RPMI8226 (cell line): ENCODE measurements around the gene P2RX3.
"Not testable (repeated sequence)": the region's sequence is repeated elsewhere in the genome, so short reads cannot be mapped to it uniquely, and the experiment has no call there.

ENCODE experiments used
- DNase-seq: peaks from one replicate; pipeline ENCODE4 v3.0.0-alpha.2; 2015

Gene P2RX3

DNA sequence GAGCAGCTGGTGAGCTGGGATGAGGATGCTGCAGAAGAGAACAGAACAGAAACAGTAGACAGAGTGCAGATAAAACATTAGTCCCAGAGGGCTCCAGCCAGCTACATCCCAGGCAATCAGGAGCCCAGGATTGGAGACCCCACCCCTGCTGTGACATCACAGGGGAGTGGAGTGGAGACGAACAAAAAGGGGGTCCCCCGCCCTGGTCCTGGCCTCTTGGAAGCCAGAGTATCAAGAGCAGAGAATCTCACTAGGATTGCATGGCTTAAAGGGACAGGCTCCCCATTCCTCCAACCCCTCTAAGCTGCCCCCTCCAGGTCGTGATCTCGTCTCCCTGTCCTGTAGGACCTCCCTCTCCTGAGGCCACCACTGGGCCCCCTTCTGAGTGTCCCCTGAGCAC is at the start of gene P2RX3:
Gene P2RX3, plus strand, starts transcription at position 211 of the 400 bp plus-strand sequence. CDS start 199 bp downstream, outside the sequence.
- no peak for DNase-seq

DNA sequence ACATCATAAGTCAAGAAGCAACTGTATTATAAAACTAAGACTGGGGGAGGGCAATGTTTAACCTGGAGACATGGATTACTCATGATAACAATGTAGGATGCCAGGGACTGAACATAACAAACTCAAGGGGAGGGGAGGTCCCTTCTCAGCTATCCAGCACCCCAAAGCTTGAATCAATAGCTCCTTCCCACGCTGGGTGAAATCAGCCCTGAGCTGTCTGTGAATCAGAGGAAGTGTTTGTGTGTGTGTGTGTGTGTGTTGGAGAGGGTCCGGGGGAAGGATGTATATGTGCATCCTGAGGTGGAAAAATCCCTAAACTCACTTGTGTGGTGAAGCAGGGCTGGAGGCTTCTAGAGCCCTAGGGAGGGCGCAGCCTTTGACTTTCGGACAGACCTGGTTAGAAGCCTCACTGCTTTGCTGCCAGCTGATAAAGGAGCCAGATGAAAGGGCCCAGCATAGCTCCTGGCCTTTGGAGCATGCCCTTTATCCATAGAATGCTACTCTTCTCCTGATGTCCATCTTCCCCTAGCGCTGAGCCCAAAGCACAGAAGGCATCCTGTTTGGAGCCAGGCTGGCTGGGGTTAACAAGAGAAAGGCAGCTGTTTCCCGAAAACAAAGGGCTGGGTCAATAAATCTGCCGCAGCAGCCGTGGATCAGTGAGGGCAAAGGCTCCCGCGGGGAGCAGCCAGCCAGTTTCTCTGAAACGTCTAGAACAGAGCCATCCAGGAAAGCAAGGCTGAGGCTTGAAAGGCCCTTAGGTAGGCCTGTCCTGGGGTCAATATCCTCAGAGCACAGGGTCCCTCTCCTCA is 49.2 kb upstream of the P2RX3 start:
- DNase-seq = no peak

DNA sequence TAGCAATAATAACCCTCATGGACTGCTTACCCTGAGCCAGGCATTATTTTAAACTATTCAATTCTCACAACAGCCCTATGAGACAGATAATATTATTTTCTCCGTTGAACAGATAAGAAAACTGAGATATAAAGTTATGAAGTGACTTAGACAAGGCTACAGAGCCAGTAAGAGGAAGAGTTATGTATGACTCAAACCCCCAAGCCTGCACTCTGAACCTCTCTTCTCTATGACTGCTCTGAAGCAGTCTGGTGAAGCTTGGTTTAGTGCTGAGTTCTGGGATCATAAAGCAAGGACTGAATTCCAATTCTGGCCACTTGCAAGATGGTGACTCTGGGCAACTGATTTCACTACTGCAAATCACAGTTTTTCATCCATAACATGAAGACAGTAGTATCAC is 47.9 kb upstream of the P2RX3 start:
- DNase-seq = no peak

DNA sequence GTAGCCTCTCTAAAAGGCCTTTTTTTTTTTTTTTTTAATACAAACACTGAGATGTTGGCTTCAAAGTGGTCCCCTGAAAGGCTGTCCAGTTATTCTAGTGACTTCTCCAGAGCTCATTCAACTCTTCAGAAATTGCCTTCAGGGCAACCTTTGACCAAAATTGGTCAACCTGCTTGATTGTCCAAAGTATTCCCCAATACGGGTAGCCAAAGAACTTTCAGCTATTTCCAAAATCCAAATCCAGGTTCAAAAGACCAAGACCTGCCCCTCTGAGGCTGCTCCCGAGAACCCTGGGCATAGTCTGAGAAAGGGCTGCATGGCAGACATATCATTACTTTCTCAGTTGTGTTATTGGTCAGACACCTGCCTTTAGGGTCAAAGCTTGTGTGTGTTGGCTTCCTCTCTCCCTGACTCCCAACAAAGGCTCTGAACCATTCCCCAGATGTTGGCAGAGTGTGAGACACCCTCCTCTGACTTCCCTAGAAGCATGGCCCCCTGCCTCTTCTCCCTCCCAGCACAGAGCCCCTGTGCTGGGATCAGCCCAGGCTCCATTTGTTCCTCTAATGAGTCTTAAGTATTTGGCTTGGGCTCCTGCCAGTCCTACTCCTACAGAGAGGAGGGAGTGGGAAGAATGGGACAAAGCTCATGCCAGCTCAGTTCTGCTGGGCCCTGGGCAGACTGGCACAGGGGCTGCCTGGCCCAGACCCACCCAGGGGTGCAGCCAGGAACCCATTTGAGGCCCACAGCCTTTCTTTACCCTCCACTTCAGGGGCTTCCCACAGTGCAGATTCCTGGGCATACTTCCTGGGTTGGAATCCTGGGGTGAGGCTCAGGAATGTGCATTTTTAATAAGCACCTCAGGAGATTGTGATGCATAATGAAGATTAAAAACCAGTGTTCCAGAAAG is 43.7 kb upstream of the P2RX3 start:
- DNase-seq = no peak

DNA sequence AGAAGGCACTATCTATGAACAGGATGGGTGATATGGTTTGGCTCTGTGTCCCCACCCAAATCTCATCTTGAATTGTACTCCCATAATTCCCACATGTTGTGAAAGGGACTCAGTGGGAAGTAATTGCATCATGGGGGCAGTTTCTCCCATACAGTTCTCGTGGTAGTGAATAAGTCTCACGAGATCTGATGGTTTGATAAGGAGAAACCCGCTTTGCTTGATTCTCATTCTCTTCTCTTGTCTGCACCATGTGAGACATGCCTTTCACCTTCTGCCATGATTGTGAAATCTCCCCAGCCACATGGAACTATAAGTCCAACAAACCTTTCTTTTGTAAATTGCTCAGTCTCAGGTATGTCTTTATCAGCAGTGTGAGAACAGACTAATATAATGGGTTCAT is 41.9 kb upstream of the P2RX3 start:
- not testable (repeated sequence) for DNase-seq

DNA sequence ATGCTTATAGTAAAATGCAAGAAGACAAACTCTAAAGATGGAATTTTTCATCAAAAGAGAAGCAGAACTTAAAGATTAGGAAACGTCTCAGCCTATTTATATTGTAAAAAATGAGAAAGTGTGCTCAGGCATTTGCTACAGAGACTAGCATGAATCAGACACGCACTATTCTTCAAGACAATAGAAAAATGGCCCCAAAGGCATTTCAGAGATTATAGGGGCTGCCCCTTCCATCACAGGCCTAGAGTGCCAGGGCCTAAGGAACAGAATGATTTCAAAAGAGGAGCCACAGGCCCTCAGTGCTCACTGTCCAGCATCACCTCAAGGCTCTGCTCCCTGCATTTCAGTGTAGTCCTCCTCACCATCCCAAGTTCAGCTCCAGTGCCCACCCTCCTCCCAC is 40.9 kb upstream of the P2RX3 start:
- DNase-seq = no peak

DNA sequence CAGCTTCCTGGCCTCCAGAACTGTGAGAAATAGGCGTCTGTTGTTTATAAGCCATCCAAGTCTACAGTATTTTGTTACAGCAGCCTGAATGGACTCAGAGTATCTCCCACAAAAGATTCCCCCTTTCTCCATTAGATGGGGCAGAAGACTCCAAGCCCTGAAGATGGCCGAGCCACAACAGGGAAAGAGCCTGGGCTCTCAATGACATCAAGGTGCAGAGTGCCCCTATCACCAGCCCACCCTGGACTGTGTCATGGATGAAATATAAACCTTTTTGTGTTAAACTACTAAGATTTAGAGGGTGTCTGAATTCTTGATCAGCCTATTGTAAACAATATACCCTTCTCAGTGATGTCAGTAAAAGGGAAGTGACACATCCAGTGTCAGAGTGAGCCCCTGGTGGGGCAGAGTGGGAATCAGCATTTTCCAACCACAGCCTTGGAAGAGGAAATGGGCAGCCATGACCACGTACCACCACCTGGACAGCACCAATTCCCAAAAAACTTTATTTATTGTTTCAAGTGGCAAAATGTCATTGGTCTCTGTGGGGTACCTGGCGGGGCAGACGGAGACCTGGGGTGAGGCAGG is 38.9 kb upstream of the P2RX3 start:
- DNase-seq = no peak

DNA sequence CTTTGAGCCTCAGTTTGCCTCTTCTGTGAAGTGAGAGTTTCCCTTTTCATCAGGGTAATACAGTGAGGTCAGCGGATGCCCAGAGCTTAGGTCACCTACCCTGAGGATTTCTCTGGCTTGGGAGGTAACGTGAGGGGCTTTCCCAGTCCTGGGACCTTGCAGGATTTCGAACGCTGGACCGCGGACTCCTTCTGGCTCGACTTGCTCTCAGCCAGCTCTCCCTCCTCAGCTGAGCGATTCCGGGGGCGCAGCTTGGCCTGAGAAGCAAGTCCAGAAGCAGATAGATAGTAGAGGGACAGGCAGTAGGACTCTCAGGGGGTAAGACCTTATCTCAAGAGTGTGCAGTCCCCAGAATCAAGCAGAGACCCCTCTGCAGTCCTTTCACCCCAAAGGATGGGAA is 37.4 kb upstream of the P2RX3 start:
- no peak for DNase-seq

DNA sequence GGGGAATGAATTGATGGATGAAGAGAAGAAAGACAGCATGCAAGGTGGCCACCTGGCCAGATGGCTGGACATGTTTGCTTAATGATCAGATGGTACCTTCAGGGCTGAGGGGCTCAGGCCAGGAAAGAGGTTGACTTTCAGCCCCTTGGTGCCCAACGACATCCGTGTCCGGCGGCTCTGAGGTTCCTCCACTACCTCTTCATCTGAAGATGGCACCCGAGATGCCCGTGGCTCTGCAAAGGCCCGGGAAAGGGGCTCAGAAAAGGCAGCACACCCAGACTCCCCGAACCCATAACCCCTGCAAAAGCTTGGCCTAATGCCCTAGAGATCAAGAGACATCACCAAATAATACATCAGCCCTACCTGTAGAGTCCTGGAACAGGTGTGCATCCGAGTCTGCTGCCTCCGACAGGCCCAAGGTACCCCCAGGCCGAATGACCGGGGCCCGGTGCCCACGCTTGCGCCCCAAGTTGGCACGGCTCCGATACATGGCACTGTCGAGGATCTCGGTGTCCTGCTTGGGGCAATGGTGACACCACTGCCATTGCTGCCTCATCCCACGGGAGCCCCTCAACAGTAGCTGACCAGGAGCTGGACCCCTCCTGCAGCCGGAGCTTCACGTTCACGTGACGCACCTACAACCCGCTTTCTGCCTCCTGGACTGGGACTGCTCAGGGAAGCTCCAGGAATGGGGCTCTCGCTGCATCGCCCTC is 36.3 kb upstream of the P2RX3 start:
- DNase-seq = no peak

DNA sequence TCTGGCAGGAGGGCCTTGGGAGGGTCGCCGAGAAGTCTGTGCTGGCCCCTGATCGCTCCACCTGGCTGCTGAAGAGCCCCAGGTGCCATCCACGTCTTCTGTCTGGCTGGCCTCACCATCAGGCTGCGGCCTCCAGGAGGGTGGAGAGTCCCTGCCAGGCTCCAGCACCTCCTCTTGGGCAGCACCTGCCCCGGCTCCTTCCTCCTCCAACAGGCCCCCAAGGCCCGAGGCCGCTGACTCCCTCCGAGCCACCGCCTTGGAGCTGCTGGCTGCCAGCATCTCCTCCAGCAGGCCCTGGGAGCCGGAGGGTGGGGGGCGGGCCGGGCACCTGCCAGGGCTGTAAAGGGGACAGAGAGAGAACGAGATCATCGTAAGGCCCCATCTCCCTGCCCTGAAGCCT is 35.7 kb upstream of the P2RX3 start:
- no peak for DNase-seq

DNA sequence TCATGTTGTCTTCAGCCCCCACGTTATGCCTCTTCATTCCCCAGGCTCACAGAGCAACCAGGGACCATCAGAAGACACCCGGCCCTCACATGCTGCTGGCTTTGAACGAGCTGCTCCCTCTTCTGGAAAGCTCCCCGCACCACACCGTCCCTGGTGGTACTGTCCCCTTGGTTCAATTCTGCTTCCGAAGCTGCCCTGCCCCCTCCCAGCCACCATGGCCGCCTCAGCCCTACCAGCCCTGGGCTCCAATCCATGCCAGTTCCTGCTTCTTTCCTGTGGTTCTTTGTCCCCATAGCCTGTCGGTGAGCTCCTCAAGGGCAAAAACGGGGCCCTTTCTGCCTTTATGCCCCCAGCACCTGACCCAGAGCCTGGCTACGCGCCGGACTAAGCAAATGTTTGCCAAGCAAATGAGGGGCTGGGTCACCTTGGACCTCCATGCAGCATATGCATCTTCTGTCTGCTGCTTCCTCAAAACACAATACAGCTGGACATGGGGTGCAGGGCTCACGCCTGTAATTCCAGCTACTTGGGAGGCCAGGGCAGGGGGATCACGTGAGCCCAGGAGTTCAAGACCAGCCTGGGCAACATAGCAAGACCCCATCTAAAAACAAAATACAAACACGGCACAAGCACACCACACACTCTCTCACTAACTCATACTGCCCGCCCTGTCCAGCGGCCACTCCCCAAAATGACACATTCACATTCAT is 34.7 kb upstream of the P2RX3 start:
- no peak for DNase-seq

DNA sequence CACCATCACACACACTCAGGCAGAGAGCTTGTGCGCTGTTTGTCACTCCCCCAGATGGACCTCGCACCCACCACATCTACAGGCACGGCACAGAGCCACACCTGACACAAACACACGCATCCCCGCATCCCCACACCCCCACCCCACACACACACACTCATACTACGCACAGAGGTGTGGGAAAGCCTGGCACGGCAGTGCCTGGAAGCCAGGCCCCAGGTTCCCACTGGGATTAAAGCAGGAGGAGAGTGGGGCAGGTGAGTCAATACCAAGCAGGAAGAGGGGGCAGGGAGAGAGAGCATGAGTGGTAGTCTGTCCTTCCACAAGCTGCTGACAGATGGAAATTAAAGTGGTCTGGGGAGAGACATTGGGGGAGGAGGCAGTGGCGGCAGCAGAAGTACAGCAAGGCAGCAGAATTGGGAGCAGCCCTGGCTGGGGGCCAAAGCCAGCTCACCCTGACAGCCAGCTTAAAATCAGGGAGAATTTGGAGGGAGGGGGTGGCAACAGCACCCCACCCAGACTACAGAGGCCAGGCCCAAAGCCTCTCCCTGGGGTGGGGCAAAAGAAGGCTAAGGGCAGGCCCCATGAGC is 34.1 kb upstream of the P2RX3 start:
- peak; percentile 43 for DNase-seq

DNA sequence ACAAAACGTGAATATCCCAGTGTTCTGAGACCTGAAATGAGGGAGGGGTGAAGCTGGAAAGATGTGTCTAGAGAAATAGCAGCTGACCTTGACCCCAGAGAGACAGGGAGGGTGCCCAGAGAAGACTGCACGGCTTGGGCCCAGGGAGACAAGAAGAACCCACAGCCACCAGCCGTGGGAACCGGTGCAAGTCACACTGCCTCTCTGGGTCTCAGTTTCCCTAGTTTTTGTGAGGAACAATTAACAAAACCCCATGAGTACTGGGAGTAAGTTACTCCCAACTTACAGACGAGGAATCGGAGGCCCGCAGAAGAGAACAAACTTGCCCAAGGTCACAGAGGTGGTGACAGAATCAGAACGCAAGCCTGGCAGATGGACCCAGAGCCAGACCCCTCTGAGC is 32.6 kb upstream of the P2RX3 start:
- no peak for DNase-seq

DNA sequence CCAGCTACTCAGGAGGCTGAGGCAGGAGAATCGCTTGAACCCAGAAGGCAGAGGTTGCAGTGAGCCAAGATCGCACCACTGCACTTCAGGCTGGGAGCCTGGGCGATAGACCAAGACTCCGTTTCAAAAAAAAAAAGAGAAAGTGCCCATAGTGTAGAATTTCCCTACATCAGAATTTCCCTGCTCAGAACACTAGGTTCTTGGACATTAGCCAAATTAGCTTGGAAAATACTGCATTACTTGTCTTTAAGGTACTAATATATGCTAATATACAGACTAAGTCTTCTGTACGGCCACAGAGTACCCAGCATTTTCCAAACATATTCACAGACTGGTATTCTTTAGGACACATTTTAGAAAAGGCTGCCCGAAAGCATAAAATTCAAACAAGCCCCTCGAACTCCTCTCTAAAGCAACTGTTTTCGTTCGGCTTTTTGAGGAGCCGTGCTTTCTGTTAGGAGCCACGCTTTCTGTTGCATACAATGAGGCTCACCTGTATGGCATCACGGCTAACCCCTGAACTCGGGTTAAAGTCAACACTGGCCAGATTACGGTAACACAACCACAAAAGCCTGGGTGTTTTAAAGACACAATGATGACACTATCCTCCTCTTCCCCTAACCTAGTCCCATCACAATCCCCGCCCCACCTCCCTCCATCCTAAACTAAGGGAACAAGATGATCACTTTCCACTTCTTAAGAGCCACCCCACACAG is 31.8 kb upstream of the P2RX3 start:
- DNase-seq = no peak

DNA sequence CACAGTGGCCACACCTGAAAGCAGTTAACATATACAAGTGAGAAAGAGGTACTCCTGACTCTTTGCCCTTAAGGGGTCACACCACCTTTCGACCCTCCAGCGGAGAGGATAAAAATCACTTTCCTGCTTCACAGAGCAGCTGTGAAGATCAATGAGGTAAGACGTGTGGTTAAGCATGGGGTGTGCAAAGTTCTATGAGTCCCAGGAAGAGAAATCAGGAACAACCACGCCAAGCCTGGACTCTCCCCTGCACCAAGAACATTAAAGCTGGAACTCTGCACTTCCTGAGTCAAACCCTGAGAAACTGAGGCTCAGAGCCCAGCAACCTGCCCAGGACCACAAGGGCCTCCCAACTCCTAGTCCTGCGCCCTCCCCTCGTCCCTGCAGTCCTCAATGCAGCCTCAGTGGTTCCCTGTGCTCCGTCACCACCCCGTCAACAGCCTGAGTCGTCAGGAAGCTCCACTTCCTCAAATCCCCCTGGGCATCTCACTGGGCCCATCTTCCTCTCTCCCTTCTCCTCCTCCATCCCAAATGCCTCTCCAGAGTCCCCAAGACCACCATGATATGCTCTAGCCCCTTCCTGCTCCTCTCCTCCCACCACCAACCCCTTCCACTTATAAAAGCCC is 31.1 kb upstream of the P2RX3 start:
- DNase-seq = no peak

DNA sequence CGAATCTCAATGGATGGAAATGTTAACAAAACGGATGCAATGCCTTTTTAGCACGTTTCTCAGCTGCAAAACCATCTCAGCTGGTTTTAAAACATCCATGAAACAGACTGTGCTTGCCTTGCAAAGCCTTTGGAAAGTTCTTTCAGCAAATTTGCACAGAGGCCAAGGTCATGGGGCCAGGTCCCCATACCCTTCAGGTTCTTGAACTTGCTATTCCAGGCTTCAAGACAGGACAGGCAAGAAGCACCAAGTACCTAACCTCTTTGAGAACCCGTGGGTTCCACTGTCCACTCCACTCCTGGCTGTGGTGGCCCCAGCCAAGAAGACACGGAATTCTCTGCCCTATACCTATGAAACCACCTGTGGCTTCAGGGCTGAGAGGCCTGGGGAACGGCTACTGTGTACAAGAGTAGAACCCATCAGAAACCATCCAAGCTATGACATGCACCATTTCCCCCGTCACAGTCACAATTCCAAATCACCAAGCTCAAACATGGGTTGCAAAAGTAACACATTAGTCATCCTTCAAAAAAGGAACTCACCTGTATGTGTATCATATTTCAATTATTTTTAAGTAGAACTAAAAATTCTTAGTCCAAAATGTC is 30.4 kb upstream of the P2RX3 start:
- no peak for DNase-seq

DNA sequence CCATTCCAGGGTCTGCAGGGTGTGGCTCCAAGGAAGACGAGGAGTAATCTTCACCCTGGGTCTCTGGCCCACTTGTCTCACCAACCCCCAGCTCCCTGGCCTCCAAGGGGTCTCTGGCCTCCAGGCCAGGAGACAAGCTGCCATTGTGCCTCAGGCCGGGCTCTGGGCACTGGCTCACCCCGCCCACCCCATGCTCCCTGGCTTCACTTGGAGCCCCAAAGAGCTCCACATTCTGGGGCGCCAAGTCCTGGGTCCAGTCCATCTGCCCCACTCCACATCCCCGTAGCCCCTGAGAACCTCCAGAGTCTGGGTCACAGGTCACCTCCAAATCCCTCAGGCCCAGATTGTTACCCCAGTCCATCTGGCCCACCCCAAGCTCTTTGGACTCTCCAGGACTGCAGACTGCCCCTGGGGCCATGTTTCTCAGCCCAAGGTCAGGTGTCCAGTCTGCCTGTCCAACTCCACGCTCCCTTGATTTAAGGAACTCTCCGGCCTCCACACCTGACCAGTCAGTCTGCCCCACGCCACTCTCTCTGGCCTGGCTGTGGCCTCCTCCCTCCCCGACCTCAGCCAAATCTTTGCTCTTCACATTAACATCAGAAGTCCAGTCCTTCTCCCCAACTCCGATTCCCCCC is 29.6 kb upstream of the P2RX3 start:
- DNase-seq = no peak

DNA sequence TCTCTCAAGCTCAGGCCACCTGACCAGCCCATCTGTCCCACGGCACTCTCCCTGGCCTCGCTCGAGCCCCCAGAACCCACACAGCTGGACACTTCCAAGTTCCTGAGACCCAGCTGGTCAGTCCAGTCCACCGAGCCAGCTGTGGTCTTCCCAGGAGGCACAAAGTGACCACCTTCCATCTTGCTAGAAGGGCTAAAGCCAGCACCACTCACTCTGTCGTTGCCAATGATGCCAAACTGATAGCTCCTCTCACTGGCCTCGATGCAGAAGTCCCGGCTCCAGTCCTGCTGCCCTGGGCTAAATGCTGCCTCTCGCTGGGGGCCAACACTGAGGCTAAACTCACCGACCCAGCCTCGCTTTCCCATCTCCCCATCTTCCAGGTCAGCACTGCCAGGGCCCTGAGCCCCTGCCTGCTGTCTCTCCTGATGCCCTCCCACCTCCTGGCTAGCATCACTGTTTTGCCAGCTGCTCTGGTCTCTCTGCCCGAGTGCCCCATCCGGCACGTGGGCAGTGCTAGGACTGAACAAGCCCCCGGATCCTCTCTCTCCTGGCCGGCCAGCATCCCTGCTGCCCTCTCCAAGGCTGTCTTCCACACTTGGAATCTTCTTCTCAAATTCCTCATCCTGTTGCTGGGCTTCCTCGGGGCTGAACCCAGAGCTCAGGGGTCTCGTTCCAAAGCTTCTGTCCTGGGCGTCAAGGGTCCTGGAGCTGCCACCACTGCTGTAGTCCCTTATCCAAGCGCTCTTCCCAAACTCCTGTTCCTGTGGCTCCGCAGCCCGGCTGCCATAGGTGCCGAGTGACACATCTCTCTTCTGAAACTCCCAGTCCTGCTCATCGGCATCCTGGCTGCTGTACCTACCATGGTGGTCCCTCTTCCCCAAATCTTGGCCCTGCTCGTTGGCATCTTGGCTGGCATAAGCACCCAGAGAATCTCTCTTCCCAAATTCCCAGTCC is 28.8 kb upstream of the P2RX3 start:
- DNase-seq = no peak

DNA sequence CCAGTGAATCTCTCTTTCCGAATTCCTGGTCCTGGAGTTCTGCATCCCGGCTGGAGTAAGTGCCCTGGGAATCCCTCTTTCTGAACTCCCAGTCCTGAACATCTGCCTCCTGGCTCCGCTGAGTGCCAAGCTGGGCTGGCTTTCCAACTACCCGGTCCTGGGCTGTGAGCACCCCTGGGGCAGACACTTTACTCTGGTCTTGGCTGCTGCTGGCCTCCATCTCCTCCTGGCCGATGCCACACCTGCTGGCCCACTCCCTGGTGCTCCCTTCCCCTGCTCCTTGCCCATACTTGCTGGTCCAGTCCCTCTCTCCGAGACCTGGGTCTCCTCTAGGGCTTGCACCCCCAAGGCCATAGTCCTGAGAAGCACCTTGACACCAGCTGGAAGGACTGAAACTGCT is 28.1 kb upstream of the P2RX3 start:
- no peak for DNase-seq
